Gastroesophageal sphincter (tissue), 4 donors: ENCODE results near the gene ACTL7B. TPM values are rescaled to one million over a fixed set of nuclear protein-coding genes. Genes with fewer than 3 reads are reported as not detected.

Experiments
- ATAC-seq: fragments of 150-250 bp; one replicate; pipeline ENCODE4 v1.9.1; 2016; ENCODE audit warnings: mild to moderate bottlenecking, moderate library complexity
- H3K27ac ChIP-seq, 4 donors: fragments of 200-600 bp; sonication (generic) in 3 of 4; 1 replicate in 3 of 4; 2 replicates in 1 of 4; pipeline ENCODE4 v1.5.1; 2016 to 2019
- H3K27me3 ChIP-seq: fragments of 200-600 bp; sonication (generic); one replicate; pipeline ENCODE4 v1.5.1; 2019
- H3K36me3 ChIP-seq, 2 donors: fragments of 200-600 bp; sonication (generic); one replicate each; pipeline ENCODE4 v1.5.1; 2019; ENCODE audit warnings: control low read depth in 1 of 2
- H3K4me1 ChIP-seq, 3 donors: fragments of 200-600 bp; sonication (generic); 1 replicate in 2 of 3; 2 replicates in 1 of 3; pipeline ENCODE4 v1.5.1; 2016 to 2019; ENCODE audit warnings: control low read depth in 2 of 3
- H3K4me3 ChIP-seq, 2 donors: fragments of 200-600 bp; sonication (generic); one replicate each; pipeline ENCODE4 v1.5.1; 2019; ENCODE audit warnings: mild to moderate bottlenecking in 1 of 2, moderate library complexity in 1 of 2
- H3K9me3 ChIP-seq, 3 donors: fragments of 200-600 bp; sonication (generic); one replicate each; pipeline ENCODE4 v1.5.1; 2017 to 2019; ENCODE audit warnings: control low read depth in 2 of 3
- EP300 ChIP-seq: sonication (generic); formaldehyde crosslinking; IDR thresholded peaks from one replicate; pipeline ENCODE4 v1.6.1; 2017; ENCODE audit warnings: antibody characterized with exemption, mild to moderate bottlenecking
- POLR2A ChIP-seq, 2 donors: fragments of 450-650 bp; IDR thresholded peaks; one replicate each; pipeline ENCODE4 v1.6.1; 2017; ENCODE audit warnings: antibody characterized with exemption in 2 of 2, mild to moderate bottlenecking in 2 of 2, moderate library complexity in 1 of 2
- POLR2AphosphoS5 ChIP-seq: sonication (generic); formaldehyde crosslinking; IDR thresholded peaks from one replicate; pipeline ENCODE4 v1.6.1; 2017; ENCODE audit warnings: antibody characterized with exemption
- WGBS, 2 donors: methylation state at CpG; one replicate each; pipeline ENCODE4 v1.1.5; 2018; ENCODE audit warnings: low coverage in 1 of 2; 5-methylcytosine and 5-hydroxymethylcytosine counted together
- total RNA-seq, 4 donors: library from RNA; depleted of rRNA; stranded (reverse); fragments of >200 nt; gene quantifications; one replicate each; pipeline ENCODE4 v1.1.0, GENCODE V29; 2016
- TF ChIP-seq, protein P1 (sequence below), 4 experiments: fragments of 200-600 bp in 2 of 4; fragments of 450-650 bp in 2 of 4; sonication (generic) in 1 of 4; IDR thresholded peaks; one replicate each; pipeline ENCODE4 v1.5.1; 2017 to 2019; ENCODE audit warnings: antibody characterized with exemption in 4 of 4, mild to moderate bottlenecking in 2 of 4, moderate library complexity in 2 of 4

ACTL7B gene
- total RNA-seq, 4 donors from 2014 or later: not detected

DNA sequence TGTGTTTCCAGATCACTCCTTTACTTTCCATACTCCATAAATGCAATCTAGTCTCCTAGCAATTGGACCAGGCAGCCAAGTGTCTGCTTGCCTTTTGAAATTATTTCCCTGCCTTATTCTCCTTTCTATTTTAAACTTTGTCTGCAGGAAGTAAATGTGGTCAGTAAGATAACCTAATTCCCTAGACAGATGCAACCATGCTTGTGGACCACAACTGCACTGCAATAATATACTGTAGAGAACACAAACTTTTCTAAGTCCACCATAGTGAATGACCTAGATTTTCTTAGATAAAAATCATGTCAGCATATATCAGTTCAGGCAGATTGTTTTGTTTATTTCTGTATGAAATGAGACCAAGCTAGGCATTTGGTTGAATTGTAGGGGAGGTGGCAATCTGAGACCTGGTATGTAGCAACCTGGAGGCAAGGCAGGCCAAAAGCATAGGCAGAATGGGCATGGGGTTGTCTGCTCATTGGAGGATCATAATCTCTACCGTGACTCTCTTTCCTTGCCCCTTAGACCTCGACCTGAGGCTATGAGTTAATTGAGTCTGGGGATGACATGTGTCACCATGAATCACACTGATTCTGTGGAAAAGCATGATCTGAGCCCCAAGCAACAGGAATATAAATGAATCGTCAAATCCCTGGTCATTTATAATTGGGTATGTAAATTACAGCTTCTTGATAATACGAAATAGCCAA is 20.7 kb downstream of the ACTL7B start:
- no peaks in the 10 kb centered on the region for H3K27me3 ChIP-seq
- no peak for ATAC-seq
- no peak overlapping the region for H3K27ac ChIP-seq
- no peaks in the 10 kb centered on the region for H3K36me3 ChIP-seq
- H3K9me3 ChIP-seq: no peaks in the 10 kb centered on the region
- TF ChIP-seq EP300 (no peak), POLR2A (IDR thresholded peaks at IDR 0.05) (no peak), POLR2AphosphoS5 (no peak)
- TF ChIP-seq, protein P1, sequence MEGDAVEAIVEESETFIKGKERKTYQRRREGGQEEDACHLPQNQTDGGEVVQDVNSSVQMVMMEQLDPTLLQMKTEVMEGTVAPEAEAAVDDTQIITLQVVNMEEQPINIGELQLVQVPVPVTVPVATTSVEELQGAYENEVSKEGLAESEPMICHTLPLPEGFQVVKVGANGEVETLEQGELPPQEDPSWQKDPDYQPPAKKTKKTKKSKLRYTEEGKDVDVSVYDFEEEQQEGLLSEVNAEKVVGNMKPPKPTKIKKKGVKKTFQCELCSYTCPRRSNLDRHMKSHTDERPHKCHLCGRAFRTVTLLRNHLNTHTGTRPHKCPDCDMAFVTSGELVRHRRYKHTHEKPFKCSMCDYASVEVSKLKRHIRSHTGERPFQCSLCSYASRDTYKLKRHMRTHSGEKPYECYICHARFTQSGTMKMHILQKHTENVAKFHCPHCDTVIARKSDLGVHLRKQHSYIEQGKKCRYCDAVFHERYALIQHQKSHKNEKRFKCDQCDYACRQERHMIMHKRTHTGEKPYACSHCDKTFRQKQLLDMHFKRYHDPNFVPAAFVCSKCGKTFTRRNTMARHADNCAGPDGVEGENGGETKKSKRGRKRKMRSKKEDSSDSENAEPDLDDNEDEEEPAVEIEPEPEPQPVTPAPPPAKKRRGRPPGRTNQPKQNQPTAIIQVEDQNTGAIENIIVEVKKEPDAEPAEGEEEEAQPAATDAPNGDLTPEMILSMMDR (IDR thresholded peaks at IDR 0.05): no peak
- 63 to 71% methylated on average over 4 of the region's 4 CpGs for WGBS, 2 donors
- no peak overlapping the region for H3K4me3 ChIP-seq
- H3K4me1 ChIP-seq: no peaks in the 10 kb centered on the region

DNA sequence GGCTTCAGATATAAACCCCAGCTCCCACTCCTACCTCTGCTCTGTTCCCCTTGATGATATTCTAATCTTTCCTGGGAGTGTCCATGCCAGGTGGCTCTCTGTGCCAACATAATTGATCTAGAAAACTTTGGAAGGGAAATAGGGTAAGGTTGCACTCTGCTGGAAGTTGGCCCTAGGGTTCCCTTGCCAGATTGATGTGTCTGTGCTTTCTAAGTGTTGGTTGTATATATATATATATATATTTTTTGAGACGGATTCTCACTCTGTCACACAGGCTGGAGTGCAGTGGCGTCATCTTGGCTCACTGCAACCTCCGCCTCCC is 23.6 kb downstream of the ACTL7B start:
- WGBS, 2 donors: 71 to 100% methylated on average over 1 to 2 of the region's 3 CpGs
- Histone ChIP-seq H3K27ac (no peak overlapping the region), H3K4me1 (no peaks in the 10 kb centered on the region), H3K27me3 (peaks cover 5% of the 10 kb centered on the region), H3K36me3 (no peaks in the 10 kb centered on the region), H3K4me3 (no peak overlapping the region), H3K9me3 (no peaks in the 10 kb centered on the region)
- no peak for ATAC-seq
- no peak for TF ChIP-seq EP300
- TF ChIP-seq POLR2A (IDR thresholded peaks at IDR 0.05): no peak
- no peak for TF ChIP-seq POLR2AphosphoS5

DNA sequence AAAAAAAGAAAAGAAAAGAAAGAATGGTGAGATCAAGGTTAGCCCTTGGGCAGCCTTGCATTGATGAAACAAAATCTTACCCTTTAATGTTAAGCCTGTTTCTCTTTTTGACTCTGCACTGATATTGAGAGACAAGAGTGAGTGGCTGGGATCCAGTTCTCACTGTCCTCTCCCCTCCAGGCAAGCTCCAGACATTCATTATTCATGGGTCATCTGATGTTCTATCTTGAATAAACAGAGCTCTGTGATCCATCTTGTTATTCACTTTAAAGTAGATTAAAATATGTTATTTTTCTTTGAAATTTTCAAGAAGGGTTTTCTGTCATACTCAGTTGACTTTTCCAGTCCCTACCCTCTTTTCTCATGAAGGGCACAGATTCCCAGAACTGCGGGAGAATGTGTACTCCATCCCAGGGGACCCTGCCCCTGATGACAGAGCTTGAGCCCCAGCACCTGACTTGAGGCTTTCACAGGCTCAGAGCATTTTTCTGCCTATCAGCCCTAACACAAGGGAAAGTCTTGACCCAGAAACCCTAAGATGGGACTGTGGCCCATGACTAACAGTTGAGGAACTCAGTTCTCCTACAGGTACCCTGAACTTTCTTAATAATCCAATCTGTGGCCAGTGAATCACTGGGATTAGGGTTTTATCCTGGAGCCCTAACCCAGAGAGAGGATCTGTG is 24.1 kb downstream of the ACTL7B start:
- H3K27ac ChIP-seq: no peak overlapping the region
- WGBS, 2 donors: 80% methylated on average over 1 of the region's 1 CpG; no CpG with 5 or more reads in 1 of the 2 donors
- TF ChIP-seq EP300 (no peak), POLR2AphosphoS5 (no peak), POLR2A (IDR thresholded peaks at IDR 0.05) (no peak)
- TF ChIP-seq, protein P1 (IDR thresholded peaks at IDR 0.05): no peak
- no peaks in the 10 kb centered on the region for H3K36me3 ChIP-seq
- H3K27me3 ChIP-seq: peaks cover 5% of the 10 kb centered on the region
- no peak for ATAC-seq
- no peak overlapping the region for H3K4me3 ChIP-seq
- no peaks in the 10 kb centered on the region for H3K4me1 ChIP-seq
- H3K9me3 ChIP-seq: no peaks in the 10 kb centered on the region

DNA sequence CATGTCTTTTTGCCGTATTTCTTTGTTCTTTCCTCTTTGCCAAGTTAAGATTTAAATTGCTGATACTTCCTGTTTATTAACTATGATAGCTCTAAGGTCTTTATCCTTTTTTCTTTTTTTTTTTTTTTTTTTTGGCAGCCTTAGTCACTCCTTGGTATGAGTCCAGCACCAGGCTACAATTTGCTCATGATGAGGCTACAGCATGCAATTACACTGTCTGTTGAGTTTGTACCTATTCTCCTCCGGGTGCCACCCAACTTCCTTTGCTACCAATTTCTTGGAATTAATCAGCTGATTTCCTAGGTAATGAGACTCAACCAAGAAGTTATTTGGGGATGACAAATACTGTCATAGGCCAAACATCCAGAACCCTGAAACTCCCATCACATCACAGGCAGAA is 25.5 kb downstream of the ACTL7B start:
- ATAC-seq: no peak
- Histone ChIP-seq H3K27ac (no peak overlapping the region), H3K4me1 (no peaks in the 10 kb centered on the region), H3K9me3 (no peaks in the 10 kb centered on the region), H3K4me3 (no peak overlapping the region), H3K36me3 (no peaks in the 10 kb centered on the region), H3K27me3 (peaks cover 5% of the 10 kb centered on the region)
- TF ChIP-seq, protein P1 (IDR thresholded peaks at IDR 0.05): no peak
- TF ChIP-seq POLR2AphosphoS5: no peak
- TF ChIP-seq EP300: no peak
- no peak for TF ChIP-seq POLR2A (IDR thresholded peaks at IDR 0.05)
- 70 to 72% methylated on average over 1 to 2 of the region's 2 CpGs for WGBS, 2 donors

DNA sequence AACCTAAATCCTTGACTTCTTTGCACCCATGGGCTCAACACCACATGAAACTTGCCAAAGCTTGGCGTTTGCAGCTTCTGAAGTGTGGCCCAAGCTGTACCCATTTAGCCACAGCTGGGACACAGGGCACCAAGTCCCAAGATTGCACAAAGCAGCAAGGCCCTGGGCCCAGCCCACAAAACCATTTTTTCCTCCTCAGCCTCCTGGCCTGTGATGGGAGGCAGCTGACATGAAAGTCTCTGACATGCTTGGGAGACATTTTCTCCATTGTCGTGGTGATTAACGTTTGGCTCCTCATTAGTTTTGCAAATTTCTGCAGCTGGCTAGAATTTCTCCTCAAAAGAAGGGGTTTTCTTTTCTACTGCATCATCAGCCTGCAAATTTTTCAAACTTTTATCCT is 32.0 kb downstream of the ACTL7B start:
- no peaks in the 10 kb centered on the region for H3K4me1 ChIP-seq
- H3K27me3 ChIP-seq: peaks cover 5% of the 10 kb centered on the region
- H3K9me3 ChIP-seq: peaks cover 0 to 11% (median 0%) of the 10 kb centered on the region in 3 donors
- no peak overlapping the region for H3K27ac ChIP-seq
- H3K36me3 ChIP-seq: no peaks in the 10 kb centered on the region
- no peak for ATAC-seq
- TF ChIP-seq EP300: no peak
- TF ChIP-seq, protein P1 (IDR thresholded peaks at IDR 0.05): no peak
- no peak for TF ChIP-seq POLR2AphosphoS5
- 80 to 100% methylated on average over 2 to 3 of the region's 3 CpGs for WGBS, 2 donors
- H3K4me3 ChIP-seq: no peak overlapping the region
